GM19452 (cell line): ENCODE data around the gene RHEB.

Experiments used
- ATAC-seq: cut with Tn5 transposase; IDR thresholded peaks from one replicate; pipeline ENCODE4 v1.9.1; 2021; ENCODE audit not compliant: unreplicated experiment

RHEB gene

GRCh38 chr7:151416941-151417315 is 102.8 kb downstream of the RHEB start:
- ATAC-seq: no peak

- ATAC-seq: no peak
Observed at GRCh38 chr7:151416112-151416940, 103.4 kb downstream of the RHEB start.
